Upper lobe of left lung (tissue), 4 donors: ENCODE measurements around the gene AKAP14.

ENCODE experiments used
- POLR2AphosphoS5 ChIP-seq, 2 donors: sonication (generic); formaldehyde crosslinking; IDR thresholded peaks; one replicate each; pipeline ENCODE4 v1.5.1; 2017; ENCODE audit warnings: antibody characterized with exemption in 2 of 2
- TF ChIP-seq, protein P1 (sequence below), 6 experiments: fragments of 450-650 bp in 4 of 6; fragments of 200-600 bp in 2 of 6; sonication (generic) in 2 of 6; IDR thresholded peaks; one replicate each; pipeline ENCODE4 v1.5.1; 2016 to 2019; ENCODE audit warnings: antibody characterized with exemption in 6 of 6

GRCh38 chrX:119899125-119899524 lies 3.4 kb downstream of the AKAP14 start:
- TF ChIP-seq POLR2AphosphoS5 (IDR thresholded peaks at IDR 0.05) = no peak
- TF ChIP-seq, protein P1, sequence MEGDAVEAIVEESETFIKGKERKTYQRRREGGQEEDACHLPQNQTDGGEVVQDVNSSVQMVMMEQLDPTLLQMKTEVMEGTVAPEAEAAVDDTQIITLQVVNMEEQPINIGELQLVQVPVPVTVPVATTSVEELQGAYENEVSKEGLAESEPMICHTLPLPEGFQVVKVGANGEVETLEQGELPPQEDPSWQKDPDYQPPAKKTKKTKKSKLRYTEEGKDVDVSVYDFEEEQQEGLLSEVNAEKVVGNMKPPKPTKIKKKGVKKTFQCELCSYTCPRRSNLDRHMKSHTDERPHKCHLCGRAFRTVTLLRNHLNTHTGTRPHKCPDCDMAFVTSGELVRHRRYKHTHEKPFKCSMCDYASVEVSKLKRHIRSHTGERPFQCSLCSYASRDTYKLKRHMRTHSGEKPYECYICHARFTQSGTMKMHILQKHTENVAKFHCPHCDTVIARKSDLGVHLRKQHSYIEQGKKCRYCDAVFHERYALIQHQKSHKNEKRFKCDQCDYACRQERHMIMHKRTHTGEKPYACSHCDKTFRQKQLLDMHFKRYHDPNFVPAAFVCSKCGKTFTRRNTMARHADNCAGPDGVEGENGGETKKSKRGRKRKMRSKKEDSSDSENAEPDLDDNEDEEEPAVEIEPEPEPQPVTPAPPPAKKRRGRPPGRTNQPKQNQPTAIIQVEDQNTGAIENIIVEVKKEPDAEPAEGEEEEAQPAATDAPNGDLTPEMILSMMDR (IDR thresholded peaks at IDR 0.05) = no peak
